ENCODE results near the gene RBM34. TPM values are rescaled to one million over a fixed set of nuclear protein-coding genes. Genes with fewer than 3 reads are reported as not detected.
A peak's percentile ranks its signal among the peaks of the same experiment; 100 is the strongest.
"Not testable (repeated sequence)": the region's sequence is repeated elsewhere in the genome, so short reads cannot be mapped to it uniquely, and the experiment has no call there.

The RBM34 gene
- 100 to 1,000 TPM in 1 of 4 donors, 10 to 100 TPM in 3; 36.7 to 107 (median 56.3) TPM for total RNA-seq

- DNase-seq, result peak; percentile 90 to 92
- peak within 1 kb of the TSS; percentile 86 to 89 for H3K27ac ChIP-seq
- peak within 1 kb of the TSS; percentile 62 to 72 for H3K4me3 ChIP-seq
- TF ChIP-seq POLR2A (IDR thresholded peaks at IDR 0.05) (peak; percentile 97 to 99), CTCF (IDR thresholded peaks at IDR 0.05) (peak; percentile 29 to 70 (median 42))
- peaks cover 0 to 11% of the 10 kb centered on the region in 2 donors for H3K4me1 ChIP-seq
- H3K27me3 ChIP-seq, result no peaks in the 10 kb centered on the region
- no peaks in the 10 kb centered on the region for H3K9me3 ChIP-seq
- H3K36me3 ChIP-seq, result no peaks in the 10 kb centered on the region
- intact Hi-C loops (cut with DNase I; ENCODE audit: low total_unique reads), result no loop called here
Measured at GRCh38 chr1:235160957-235161684, at the start of gene RBM34. Gene RBM34 (minus strand): TSS chr1:235161250. CDS start chr1:235161226, 24 bp downstream.

GRCh38 chr1:235207209-235207565 lies 46.1 kb upstream of the RBM34 start:
- no peaks in the 10 kb centered on the region for H3K4me1 ChIP-seq
- no peaks in the 10 kb centered on the region for H3K9me3 ChIP-seq
- H3K4me3 ChIP-seq, result no peak overlapping the region
- TF ChIP-seq CTCF (IDR thresholded peaks at IDR 0.05) (no peak), POLR2A (IDR thresholded peaks at IDR 0.05) (no peak)
- no peak overlapping the region for H3K27ac ChIP-seq
- no peaks in the 10 kb centered on the region for H3K27me3 ChIP-seq
- intact Hi-C loops (cut with DNase I; ENCODE audit: low total_unique reads), result no loop called here
- DNase-seq, result no peak
- no peaks in the 10 kb centered on the region for H3K36me3 ChIP-seq

GRCh38 chr1:235206533-235207208 lies 45.6 kb upstream of the RBM34 start:
- no peak for DNase-seq
- TF ChIP-seq CTCF (IDR thresholded peaks at IDR 0.05) (no peak), POLR2A (IDR thresholded peaks at IDR 0.05) (no peak)
- Histone ChIP-seq H3K27ac (no peak overlapping the region), H3K27me3 (no peaks in the 10 kb centered on the region), H3K4me3 (no peak overlapping the region), H3K4me1 (no peaks in the 10 kb centered on the region), H3K9me3 (no peaks in the 10 kb centered on the region), H3K36me3 (no peaks in the 10 kb centered on the region)
- intact Hi-C loops (cut with DNase I; ENCODE audit: low total_unique reads), result no loop called here

GRCh38 chr1:235205687-235206086 lies 44.6 kb upstream of the RBM34 start:
- no peak overlapping the region for H3K4me3 ChIP-seq
- H3K27ac ChIP-seq, result no peak overlapping the region
- H3K9me3 ChIP-seq, result no peaks in the 10 kb centered on the region
- TF ChIP-seq POLR2A (IDR thresholded peaks at IDR 0.05) (no peak), CTCF (IDR thresholded peaks at IDR 0.05) (no peak)
- no peak for DNase-seq
- H3K27me3 ChIP-seq, result no peaks in the 10 kb centered on the region
- intact Hi-C loops (cut with DNase I; ENCODE audit: low total_unique reads), result no loop called here
- no peaks in the 10 kb centered on the region for H3K36me3 ChIP-seq
- H3K4me1 ChIP-seq, result no peaks in the 10 kb centered on the region

GRCh38 chr1:235203428-235203827 lies 42.4 kb upstream of the RBM34 start:
- TF ChIP-seq POLR2A (IDR thresholded peaks at IDR 0.05), result no peak
- no peak for TF ChIP-seq CTCF (IDR thresholded peaks at IDR 0.05)
- Histone ChIP-seq H3K27me3 (no peaks in the 10 kb centered on the region), H3K9me3 (no peaks in the 10 kb centered on the region), H3K27ac (no peak overlapping the region), H3K4me3 (no peak overlapping the region), H3K4me1 (no peaks in the 10 kb centered on the region), H3K36me3 (no peaks in the 10 kb centered on the region)
- intact Hi-C loops (cut with DNase I; ENCODE audit: low total_unique reads), result no loop called here
- no peak for DNase-seq

- DNase-seq, H3K27ac ChIP-seq: not testable (repeated sequence)
Measured at GRCh38 chr1:235202447-235202846, 41.4 kb upstream of the RBM34 start.

More at GRCh38 chr1:235202447-235202846, 41.4 kb upstream of the RBM34 start:
- intact Hi-C loops (cut with DNase I; ENCODE audit: low total_unique reads); H3K4me3 ChIP-seq; H3K4me1 ChIP-seq; H3K9me3 ChIP-seq; H3K36me3 ChIP-seq; H3K27me3 ChIP-seq: not testable (repeated sequence)

Measured in uterus (tissue), 4 donors.